HG02798 (cell line): Measurements from ENCODE around the gene DHRS12.

Experiments used
- ATAC-seq: cut with Tn5 transposase; IDR thresholded peaks from one replicate; pipeline ENCODE4 v1.9.1; 2021; ENCODE audit warnings: mild to moderate bottlenecking; ENCODE audit not compliant: unreplicated experiment, poor library complexity

DHRS12 gene

GRCh38 chr13:51785712-51786424 lies 18.1 kb downstream of the DHRS12 start:
- no peak for ATAC-seq

GRCh38 chr13:51784097-51784496 lies 19.9 kb downstream of the DHRS12 start:
- no peak for ATAC-seq

GRCh38 chr13:51783428-51784094 lies 20.4 kb downstream of the DHRS12 start:
- ATAC-seq: no peak

- no peak for ATAC-seq
Observed at GRCh38 chr13:51782026-51782710, 21.8 kb downstream of the DHRS12 start.

- ATAC-seq: peak; percentile 52
Observed at GRCh38 chr13:51781246-51782022, 22.5 kb downstream of the DHRS12 start.

- ATAC-seq: no peak
Observed at GRCh38 chr13:51780099-51780498, 23.9 kb downstream of the DHRS12 start.

GRCh38 chr13:51778392-51778791 lies 25.6 kb downstream of the DHRS12 start:
- no peak for ATAC-seq

GRCh38 chr13:51777921-51778320 lies 26.0 kb downstream of the DHRS12 start:
- ATAC-seq: no peak

- no peak for ATAC-seq
Observed at GRCh38 chr13:51776179-51776578, 27.8 kb downstream of the DHRS12 start.

GRCh38 chr13:51773515-51773914 lies 30.4 kb downstream of the DHRS12 start:
- ATAC-seq: no peak

- ATAC-seq: no peak
Observed at GRCh38 chr13:51772781-51773180, 31.2 kb downstream of the DHRS12 start.

- ATAC-seq: no peak
Observed at GRCh38 chr13:51772105-51772455, 31.9 kb downstream of the DHRS12 start.

- no peak for ATAC-seq
Observed at GRCh38 chr13:51771418-51772104, 32.4 kb downstream of the DHRS12 start.

GRCh38 chr13:51770681-51771417 lies 33.1 kb downstream of the DHRS12 start:
- ATAC-seq: no peak

- no peak for ATAC-seq
Observed at GRCh38 chr13:51770160-51770559, 33.8 kb downstream of the DHRS12 start.

GRCh38 chr13:51769455-51770127 lies 34.4 kb downstream of the DHRS12 start:
- no peak for ATAC-seq

GRCh38 chr13:51768976-51769375 lies 35.0 kb downstream of the DHRS12 start:
- no peak for ATAC-seq

GRCh38 chr13:51768378-51768921 lies 35.5 kb downstream of the DHRS12 start:
- ATAC-seq: no peak

- no peak for ATAC-seq
Observed at GRCh38 chr13:51767100-51767499, 36.9 kb downstream of the DHRS12 start.
